Gastrocnemius medialis (tissue), 4 donors: ENCODE measurements around the gene FOCAD. TPM values are rescaled to one million over a fixed set of nuclear protein-coding genes. Genes with fewer than 3 reads are reported as not detected.

Experiments
- ATAC-seq, 2 donors: fragments of 150-250 bp; one replicate each; pipeline ENCODE4 v1.9.1; 2016
- DNase-seq, 2 donors: peaks; one replicate each; pipeline ENCODE4 v3.0.0-alpha.2; 2019
- H3K27ac ChIP-seq, 4 donors: fragments of 200-600 bp; sonication (generic); 1 replicate in 1 of 4; 2 replicates in 3 of 4; pipeline ENCODE4 v1.5.1; 2016 to 2018; ENCODE audit warnings: mild to moderate bottlenecking in 2 of 4, moderate library complexity in 1 of 4
- H3K27me3 ChIP-seq, 3 donors: fragments of 200-600 bp; sonication (generic) in 2 of 3; 1 replicate in 1 of 3; 2 replicates in 2 of 3; pipeline versions ENCODE4 v1.5.1 to v1.6.0; 2016 to 2019; ENCODE audit warnings: mild to moderate bottlenecking in 1 of 3, moderate library complexity in 1 of 3
- H3K36me3 ChIP-seq, 2 donors: fragments of 200-600 bp; sonication (generic) in 1 of 2; one replicate each; pipeline ENCODE4 v1.5.1; 2017 to 2018
- H3K4me1 ChIP-seq, 2 donors: fragments of 200-600 bp; sonication (generic) in 1 of 2; one replicate each; pipeline ENCODE4 v1.5.1; 2016 to 2017; ENCODE audit warnings: mild to moderate bottlenecking in 2 of 2
- H3K4me3 ChIP-seq, 4 donors: fragments of 200-600 bp; sonication (generic) in 3 of 4; 1 replicate in 1 of 4; 2 replicates in 3 of 4; pipeline ENCODE4 v1.5.1; 2016 to 2019; ENCODE audit warnings: mild to moderate bottlenecking in 2 of 4
- H3K9me3 ChIP-seq, 3 donors: fragments of 200-600 bp; sonication (generic) in 2 of 3; 1 replicate in 1 of 3; 2 replicates in 2 of 3; pipeline ENCODE4 v1.5.1; 2016 to 2019
- CTCF ChIP-seq, 5 experiments: fragments of 450-650 bp in 3 of 5; fragments of 200-600 bp in 2 of 5; sonication (generic) in 2 of 5; IDR thresholded peaks in 4 of 5; conservative IDR thresholded peaks in 1 of 5; 1 replicate in 4 of 5; 2 replicates in 1 of 5; pipeline ENCODE4 v1.5.1; 2016 to 2019; ENCODE audit warnings: antibody characterized with exemption in 5 of 5, mild to moderate bottlenecking in 3 of 5, moderate library complexity in 3 of 5
- POLR2A ChIP-seq, 2 donors: fragments of 450-650 bp; IDR thresholded peaks; one replicate each; pipeline ENCODE4 v1.6.1; 2017; ENCODE audit warnings: antibody characterized with exemption in 2 of 2, mild to moderate bottlenecking in 2 of 2, moderate library complexity in 2 of 2
- in situ Hi-C, 4 donors: fragments of 200-750 bp; cut with MboI; loops; one replicate each; pipeline versions ENCODE4 v1.15.0 to v1.8.0; 2017; ENCODE audit warnings: low sequenced_read_pairs in 4 of 4
- intact Hi-C: fragments of 100-400 bp; cut with DNase I; formaldehyde crosslinking; loops from one replicate; pipeline ENCODE4 v1.15.1; 2023; ENCODE audit warnings: low total_unique reads
- total RNA-seq, 4 donors: library from RNA; depleted of rRNA; stranded (reverse); fragments of >200 nt; gene quantifications; one replicate each; pipeline versions ENCODE4 v1.1.0 to v1.2.3, GENCODE V29; 2016

The FOCAD gene
- total RNA-seq, 4 donors from 2014 or later = 19.5 to 36.0 (median 28.6) TPM

GRCh38 chr9:20734275-20734674, 50.2 kb downstream of the FOCAD start:
- no peaks in the 10 kb centered on the region for H3K4me1 ChIP-seq
- H3K9me3 ChIP-seq = no peaks in the 10 kb centered on the region
- peaks cover 0 to 6% of the 10 kb centered on the region in 2 donors for H3K36me3 ChIP-seq
- H3K27me3 ChIP-seq = no peaks in the 10 kb centered on the region
- in situ Hi-C loops (no loop called here), intact Hi-C loops (no loop called here)
- H3K4me3 ChIP-seq = no peak overlapping the region
- TF ChIP-seq CTCF (IDR thresholded peaks at IDR 0.05 in 4 of 5, conservative IDR thresholded peaks at IDR 0.05 in 1 of 5) = no peak
- TF ChIP-seq POLR2A (IDR thresholded peaks at IDR 0.05) = no peak
- ATAC-seq (no peak), DNase-seq (no peak)
- no peak overlapping the region for H3K27ac ChIP-seq

GRCh38 chr9:20740304-20740703, 56.2 kb downstream of the FOCAD start:
- ATAC-seq (no peak), DNase-seq (no peak)
- no peaks in the 10 kb centered on the region for H3K27me3 ChIP-seq
- H3K27ac ChIP-seq = no peak overlapping the region
- H3K36me3 ChIP-seq = peaks cover 0 to 6% of the 10 kb centered on the region in 2 donors
- no peak overlapping the region for H3K4me3 ChIP-seq
- in situ Hi-C loops (no loop called here), intact Hi-C loops (no loop called here)
- no peaks in the 10 kb centered on the region for H3K4me1 ChIP-seq
- no peak for TF ChIP-seq POLR2A (IDR thresholded peaks at IDR 0.05)
- TF ChIP-seq CTCF (IDR thresholded peaks at IDR 0.05 in 4 of 5, conservative IDR thresholded peaks at IDR 0.05 in 1 of 5) = no peak
- no peaks in the 10 kb centered on the region for H3K9me3 ChIP-seq

GRCh38 chr9:20740929-20741582, 57.0 kb downstream of the FOCAD start:
- H3K36me3 ChIP-seq = peaks cover 0 to 6% of the 10 kb centered on the region in 2 donors
- TF ChIP-seq POLR2A (IDR thresholded peaks at IDR 0.05) (no peak), CTCF (IDR thresholded peaks at IDR 0.05 in 4 of 5, conservative IDR thresholded peaks at IDR 0.05 in 1 of 5) (no peak)
- H3K9me3 ChIP-seq = no peaks in the 10 kb centered on the region
- intact Hi-C loops (no loop called here), in situ Hi-C loops (no loop called here)
- no peak overlapping the region for H3K4me3 ChIP-seq
- H3K27ac ChIP-seq = no peak overlapping the region
- no peak for ATAC-seq
- no peaks in the 10 kb centered on the region for H3K27me3 ChIP-seq
- H3K4me1 ChIP-seq = no peaks in the 10 kb centered on the region
- no peak for DNase-seq

GRCh38 chr9:20742833-20743232, 58.8 kb downstream of the FOCAD start:
- DNase-seq = no peak
- no peak overlapping the region for H3K27ac ChIP-seq

More at GRCh38 chr9:20742833-20743232, 58.8 kb downstream of the FOCAD start:
- no peak overlapping the region for H3K4me3 ChIP-seq
- H3K4me1 ChIP-seq = no peaks in the 10 kb centered on the region
- intact Hi-C loops = no loop called here
- TF ChIP-seq POLR2A (IDR thresholded peaks at IDR 0.05) = no peak
- TF ChIP-seq CTCF (IDR thresholded peaks at IDR 0.05 in 4 of 5, conservative IDR thresholded peaks at IDR 0.05 in 1 of 5) = no peak
- H3K9me3 ChIP-seq = no peaks in the 10 kb centered on the region
- no peaks in the 10 kb centered on the region for H3K27me3 ChIP-seq
- peaks cover 0 to 6% of the 10 kb centered on the region in 2 donors for H3K36me3 ChIP-seq
- in situ Hi-C loops = no loop called here
- no peak for ATAC-seq
